Endothelial cell of umbilical vein (primary cell): ENCODE data around the gene WDR93. TPM values are rescaled to one million over a fixed set of nuclear protein-coding genes. Genes with fewer than 3 reads are reported as not detected.
A peak's percentile ranks its signal among the peaks of the same experiment; 100 is the strongest.

Source experiments
- BruUV-seq: library from RNA; stranded (reverse); fragments of 400-500 nt; replicated peaks from 2 replicates; lab custom pipeline; 2021; lab: Mats Ljungman, UMichigan
- CTCF ChIA-PET: fragments of 300-600, 350-600 bp; sonication (Branson Sonifier 250); formaldehyde crosslinking; loops from one replicate; lab custom pipeline; 2021; ENCODE audit warnings: antibody characterized with exemption, inconsistent platforms; lab: Charles Lee
- POLR2A ChIA-PET: fragments of 300-600, 350-600 bp; sonication (Branson Sonifier 250); formaldehyde crosslinking; loops from one replicate; lab custom pipeline; 2021; ENCODE audit warnings: antibody characterized with exemption, inconsistent platforms; lab: Charles Lee
- DNase-seq: peaks from one replicate; pipeline ENCODE4 v3.0.0-alpha.2; 2011; ENCODE audit warnings: low read depth, low spot score
- FAIRE-seq: peaks from 2 replicates; lab custom pipeline; 2011; peaks lifted over from hg19 to GRCh38; lab: Jason Lieb, UNC
- H2AFZ ChIP-seq: 2 replicates; pipeline ENCODE4 v1.6.0; 2012; ENCODE audit warnings: low read depth, low read length, control low read depth, inconsistent platforms
- H3K27ac ChIP-seq: 2 replicates; pipeline ENCODE4 v1.5.1; 2011; ENCODE audit warnings: low read depth, mild to moderate bottlenecking, control low read depth, low read length, moderate library complexity; ENCODE audit not compliant: insufficient read depth
- H3K27me3 ChIP-seq, 2 experiments: 2 replicates each; pipeline versions ENCODE4 v1.6.0 to v1.6.1; 2011; ENCODE audit warnings: low read length in 2 of 2, mixed read lengths in 1 of 2; ENCODE audit not compliant: control insufficient read depth in 2 of 2, insufficient read depth in 2 of 2
- H3K36me3 ChIP-seq, 2 experiments: 2 replicates in 1 of 2; 3 replicates in 1 of 2; pipeline ENCODE4 v1.5.1; 2011; ENCODE audit warnings: low read length in 2 of 2, mild to moderate bottlenecking in 1 of 2, moderate library complexity in 1 of 2; ENCODE audit not compliant: control insufficient read depth in 2 of 2, insufficient read depth in 2 of 2; ENCODE audit errors: extremely low read depth in 1 of 2
- H3K4me1 ChIP-seq: 3 replicates; pipeline ENCODE4 v1.5.1; 2011; ENCODE audit warnings: mild to moderate bottlenecking, low read length; ENCODE audit not compliant: control insufficient read depth, insufficient read depth; ENCODE audit errors: extremely low read depth
- H3K4me2 ChIP-seq: 2 replicates; pipeline ENCODE4 v1.6.1; 2011; ENCODE audit warnings: low read length, control low read depth, mixed read lengths; ENCODE audit not compliant: insufficient read depth
- H3K4me3 ChIP-seq, 3 experiments: fragments of 200-600 bp in 1 of 3; sonication (generic), shearing (Covaris generic) in 1 of 3; replicated peaks in 1 of 3; 2 replicates each; pipeline ENCODE4 v1.5.1; 2011 to 2016; ENCODE audit warnings: control low read depth in 3 of 3, low read length in 3 of 3, mild to moderate bottlenecking in 2 of 3, inconsistent platforms in 1 of 3, low read depth in 1 of 3, moderate library complexity in 1 of 3; ENCODE audit not compliant: insufficient read depth in 1 of 3
- H3K79me2 ChIP-seq: 2 replicates; pipeline ENCODE4 v1.6.0; 2012; ENCODE audit warnings: low read length, inconsistent platforms; ENCODE audit not compliant: control insufficient read depth, insufficient read depth
- H3K9ac ChIP-seq: replicated peaks from 2 replicates; pipeline ENCODE3; 2011; ENCODE audit warnings: low read length, control low read depth; ENCODE audit not compliant: insufficient read depth; ENCODE audit errors: extremely low read depth
- H3K9me1 ChIP-seq: replicated peaks from 3 replicates; pipeline ENCODE4 v1.6.0; 2011; ENCODE audit warnings: mild to moderate bottlenecking, low read length; ENCODE audit not compliant: control insufficient read depth, insufficient read depth; ENCODE audit errors: extremely low read depth
- H3K9me3 ChIP-seq: replicated peaks from 2 replicates; pipeline ENCODE4 v1.5.1; 2012; ENCODE audit warnings: low read length, inconsistent platforms; ENCODE audit not compliant: control insufficient read depth, insufficient read depth
- H4K20me1 ChIP-seq: replicated peaks from 2 replicates; pipeline ENCODE3; 2011; ENCODE audit warnings: mild to moderate bottlenecking, low read length; ENCODE audit not compliant: control insufficient read depth, insufficient read depth; ENCODE audit errors: extremely low read depth
- EZH2 ChIP-seq: IDR thresholded peaks from 2 replicates; pipeline ENCODE4 v1.6.1; 2012; ENCODE audit warnings: borderline replicate concordance, low read depth, mild to moderate bottlenecking, moderate library complexity, low read length, inconsistent platforms; ENCODE audit not compliant: severe bottlenecking
- FOS ChIP-seq: IDR thresholded peaks from 2 replicates; pipeline ENCODE4 v1.6.1; 2011; ENCODE audit warnings: mild to moderate bottlenecking, low read length, moderate library complexity, borderline replicate concordance; ENCODE audit not compliant: insufficient read depth
- GATA2 ChIP-seq: IDR thresholded peaks from 2 replicates; pipeline ENCODE4 v1.7.0; 2011; ENCODE audit warnings: low read depth, mild to moderate bottlenecking, moderate library complexity, mixed read lengths, low read length; ENCODE audit not compliant: insufficient read length, insufficient read depth
- JUN ChIP-seq: IDR thresholded peaks from 2 replicates; pipeline ENCODE4 v1.6.1; 2011; ENCODE audit warnings: borderline replicate concordance, low read depth; ENCODE audit not compliant: insufficient read length, insufficient read depth
- MYC ChIP-seq: IDR thresholded peaks from one replicate; pipeline ENCODE4 v1.6.1; 2011; ENCODE audit warnings: mild to moderate bottlenecking, low read depth, low read length
- POLR2A ChIP-seq: IDR thresholded peaks from 2 replicates; pipeline ENCODE4 v1.6.1; 2012; ENCODE audit warnings: low read depth, mild to moderate bottlenecking, control low read depth, low read length
- POLR2AphosphoS5 ChIP-seq: IDR thresholded peaks from 2 replicates; pipeline ENCODE4 v1.6.1; 2012; ENCODE audit warnings: low read depth, mild to moderate bottlenecking, control low read depth, low read length, moderate library complexity; ENCODE audit not compliant: insufficient read depth
- dilution Hi-C: fragments of 300-500 bp; cut with MboI; formaldehyde crosslinking; loops from one replicate; pipeline ENCODE4 v1.15.0; 2019; ENCODE audit warnings: low sequenced_read_pairs; ENCODE audit not compliant: extremely low pct_ligation_motif_present
- intact Hi-C: fragments of 100-400 bp; cut with micrococcal nuclease; formaldehyde crosslinking; loops from one replicate; pipeline ENCODE4 v1.10.0; 2022
- polyA plus RNA-seq, 4 experiments: library from polyadenylated mRNA; depleted of rRNA in 3 of 4; stranded (reverse) in 3 of 4; unstranded in 1 of 4; fragments of >200 nt; gene quantifications; 2 replicates each; pipeline versions ENCODE4 v1.2.1 to v1.2.3, GENCODE V29; 2011 to 2012; ENCODE audit warnings: missing spikeins in 1 of 4
- total RNA-seq: library from RNA; stranded (reverse); gene quantifications from 2 replicates; pipeline ENCODE4 v1.2.3, GENCODE V29; 2021
- TF ChIP-seq, protein P1 (sequence below), 2 donors: IDR thresholded peaks; 1 replicate in 1 of 2; 2 replicates in 1 of 2; pipeline ENCODE4 v1.5.1; 2011; ENCODE audit warnings: low read length in 2 of 2, mild to moderate bottlenecking in 2 of 2, moderate library complexity in 2 of 2, control low read depth in 1 of 2, inconsistent platforms in 1 of 2, low read depth in 1 of 2; ENCODE audit not compliant: insufficient read depth in 1 of 2; ENCODE audit errors: extremely low read depth in 1 of 2
- TF ChIP-seq, protein P2 (sequence below): IDR thresholded peaks from 2 replicates; pipeline ENCODE4 v1.6.1; 2011; ENCODE audit not compliant: insufficient read depth, insufficient read length

The WDR93 gene
- total and polyA plus RNA-seq, 2 donors (not counting 3 experiments of a cell fraction or from before 2014, with no cell fraction given) = 0.07 TPM; not detected in 1

DNA sequence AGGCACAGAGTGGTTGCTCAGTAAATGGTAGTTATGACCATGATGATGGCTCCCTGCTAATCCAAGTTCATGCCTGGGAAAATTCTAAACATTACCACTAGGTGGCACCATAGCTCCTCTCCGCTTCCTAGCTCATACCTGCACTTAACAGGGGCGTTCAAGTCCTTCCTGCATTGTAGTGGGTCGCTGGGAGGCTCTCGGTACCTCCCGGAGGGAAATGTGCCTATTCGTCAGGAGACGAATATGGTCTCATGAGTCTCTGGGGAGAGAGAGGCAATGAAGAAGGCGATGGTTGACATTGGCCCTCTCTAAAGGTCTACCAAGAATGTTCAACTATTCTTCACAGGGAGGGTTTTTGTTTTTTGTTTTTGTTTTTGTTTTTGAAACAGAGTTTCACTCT, 49.5 kb downstream of the WDR93 start:
- dilution Hi-C loops (no loop called here), intact Hi-C loops (loop anchor here (1.0 kb wide), 5 partner anchors 20 to 347 kb away; no protein-coding TSS in a partner anchor)
- no TSS peak for BruUV-seq
- DNase-seq (peak; percentile 86), FAIRE-seq (peak; percentile 94)
- H3K9ac ChIP-seq = no peak overlapping the region
- H4K20me1 ChIP-seq = no peaks in the 10 kb centered on the region
- H3K4me2 ChIP-seq = no peak overlapping the region
- CTCF ChIA-PET = interaction anchor here (0.5 to 3.1 kb wide), 41 partner anchors 9 to 481 kb away, joined by 3 to 99 read pairs (median 6); partner anchors contain the start of genes AP3S2, ARPIN and MESP1
- H3K36me3 ChIP-seq = no peaks in the 10 kb centered on the region
- no peaks in the 10 kb centered on the region for H3K9me1 ChIP-seq
- TF ChIP-seq, protein P1, sequence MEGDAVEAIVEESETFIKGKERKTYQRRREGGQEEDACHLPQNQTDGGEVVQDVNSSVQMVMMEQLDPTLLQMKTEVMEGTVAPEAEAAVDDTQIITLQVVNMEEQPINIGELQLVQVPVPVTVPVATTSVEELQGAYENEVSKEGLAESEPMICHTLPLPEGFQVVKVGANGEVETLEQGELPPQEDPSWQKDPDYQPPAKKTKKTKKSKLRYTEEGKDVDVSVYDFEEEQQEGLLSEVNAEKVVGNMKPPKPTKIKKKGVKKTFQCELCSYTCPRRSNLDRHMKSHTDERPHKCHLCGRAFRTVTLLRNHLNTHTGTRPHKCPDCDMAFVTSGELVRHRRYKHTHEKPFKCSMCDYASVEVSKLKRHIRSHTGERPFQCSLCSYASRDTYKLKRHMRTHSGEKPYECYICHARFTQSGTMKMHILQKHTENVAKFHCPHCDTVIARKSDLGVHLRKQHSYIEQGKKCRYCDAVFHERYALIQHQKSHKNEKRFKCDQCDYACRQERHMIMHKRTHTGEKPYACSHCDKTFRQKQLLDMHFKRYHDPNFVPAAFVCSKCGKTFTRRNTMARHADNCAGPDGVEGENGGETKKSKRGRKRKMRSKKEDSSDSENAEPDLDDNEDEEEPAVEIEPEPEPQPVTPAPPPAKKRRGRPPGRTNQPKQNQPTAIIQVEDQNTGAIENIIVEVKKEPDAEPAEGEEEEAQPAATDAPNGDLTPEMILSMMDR (IDR thresholded peaks at IDR 0.05; ENCODE audit: extremely low read depth in 1 of 2, insufficient read depth in 1 of 2, low read depth in 1 of 2, low read length in 2 of 2) = peak; percentile 75 to 77
- TF ChIP-seq JUN (no peak), FOS (no peak)
- POLR2A ChIA-PET = no interaction called here
- H3K4me1 ChIP-seq = no peaks in the 10 kb centered on the region
- H2AFZ ChIP-seq = peak overlapping the region; percentile 47
- no peak overlapping the region for H3K4me3 ChIP-seq
- no peak overlapping the region for H3K27ac ChIP-seq
- H3K79me2 ChIP-seq = no peaks in the 10 kb centered on the region
- peaks cover 3 to 4% of the 10 kb centered on the region in 2 experiments for H3K27me3 ChIP-seq
- no peaks in the 10 kb centered on the region for H3K9me3 ChIP-seq

GRCh38 chr15:89743011-89743410, 52.4 kb downstream of the WDR93 start:
- no peak for FAIRE-seq
- CTCF ChIA-PET = interaction anchor here (0.7 to 1.9 kb wide), 3 partner anchors 18 to 145 kb away, joined by 3 to 5 read pairs (median 3); no protein-coding TSS in a partner anchor

More at GRCh38 chr15:89743011-89743410, 52.4 kb downstream of the WDR93 start:
- Histone ChIP-seq H3K9me1 (no peaks in the 10 kb centered on the region), H3K27me3 (peaks cover 3 to 5% of the 10 kb centered on the region in 2 experiments), H3K4me2 (no peak overlapping the region), H3K4me3 (no peak overlapping the region), H3K79me2 (no peaks in the 10 kb centered on the region), H3K4me1 (no peaks in the 10 kb centered on the region), H3K36me3 (no peaks in the 10 kb centered on the region), H3K27ac (no peak overlapping the region), H2AFZ (no peak overlapping the region), H3K9me3 (no peaks in the 10 kb centered on the region), H3K9ac (no peak overlapping the region), H4K20me1 (no peaks in the 10 kb centered on the region)
- TF ChIP-seq POLR2A (no peak), EZH2 (no peak), GATA2 (no peak), MYC (no peak), POLR2AphosphoS5 (no peak), FOS (no peak), JUN (no peak)
- TF ChIP-seq, protein P2, sequence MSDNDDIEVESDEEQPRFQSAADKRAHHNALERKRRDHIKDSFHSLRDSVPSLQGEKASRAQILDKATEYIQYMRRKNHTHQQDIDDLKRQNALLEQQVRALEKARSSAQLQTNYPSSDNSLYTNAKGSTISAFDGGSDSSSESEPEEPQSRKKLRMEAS = no peak
- TF ChIP-seq, protein P1 (IDR thresholded peaks at IDR 0.05; ENCODE audit: extremely low read depth in 1 of 2, insufficient read depth in 1 of 2, low read depth in 1 of 2, low read length in 2 of 2) = no peak
- dilution Hi-C loops (no loop called here), intact Hi-C loops (no loop called here)
- POLR2A ChIA-PET = no interaction called here
- no TSS peak for BruUV-seq
- DNase-seq = no peak
